Activated CD8-positive, alpha-beta T cell treated with anti-CD3 and anti-CD28 coated beads for 36 hours (primary cell): ENCODE results near the gene OTOA. TPM values are rescaled to one million over a fixed set of nuclear protein-coding genes. Genes with fewer than 3 reads are reported as not detected.
"Not testable (repeated sequence)": the region's sequence is repeated elsewhere in the genome, so short reads cannot be mapped to it uniquely, and the experiment has no call there.

Source experiments
- ATAC-seq: fragments of 200-7000 bp; cut with Tn5 transposase; one replicate; pipeline ENCODE4 v1.10.0; 2021; ENCODE audit warnings: mild to moderate bottlenecking, moderate library complexity
- CTCF ChIA-PET: fragments of 350-600 bp; sonication (Branson Sonifier 250); formaldehyde crosslinking; loops from one replicate; lab custom pipeline; 2021; ENCODE audit warnings: antibody characterized with exemption; lab: Charles Lee
- POLR2A ChIA-PET: fragments of 350-600 bp; sonication (Branson Sonifier 250); formaldehyde crosslinking; loops from one replicate; lab custom pipeline; 2021; ENCODE audit warnings: antibody characterized with exemption; lab: Charles Lee
- DNase-seq: peaks from one replicate; pipeline ENCODE4 v3.0.0-alpha.2; 2020
- H3K27ac Mint-ChIP-seq: one replicate; pipeline ENCODE4 v1.8.0; 2021; ENCODE audit warnings: mild to moderate bottlenecking, mixed read lengths
- H3K27me3 Mint-ChIP-seq: one replicate; pipeline ENCODE4 v1.8.0; 2021; ENCODE audit warnings: mixed read lengths
- H3K36me3 Mint-ChIP-seq: one replicate; pipeline ENCODE4 v1.8.0; 2021; ENCODE audit warnings: low read depth, mixed read lengths
- H3K4me1 Mint-ChIP-seq: one replicate; pipeline ENCODE4 v1.8.0; 2021; ENCODE audit warnings: low read depth, mixed read lengths
- H3K4me3 Mint-ChIP-seq: one replicate; pipeline ENCODE4 v1.8.0; 2021; ENCODE audit warnings: mild to moderate bottlenecking, moderate library complexity, mixed read lengths
- H3K9me3 Mint-ChIP-seq: one replicate; pipeline ENCODE4 v1.8.0; 2021; ENCODE audit warnings: mixed read lengths
- intact Hi-C: fragments of 100-400 bp; cut with micrococcal nuclease; formaldehyde crosslinking; loops from one replicate; pipeline ENCODE4 v1.10.0; 2022
- total RNA-seq, 2 experiments: library from RNA; stranded (reverse); gene quantifications; one replicate each; pipeline ENCODE4 v1.2.3, GENCODE V29; 2021
- TF ChIP-seq, protein P1 (sequence below): fragments of 200-600 bp; IDR thresholded peaks from one replicate; pipeline ENCODE4 v1.8.0; 2022; ENCODE audit warnings: antibody characterized with exemption, mild to moderate bottlenecking

The OTOA gene
- total RNA-seq, 2 experiments from 2014 or later, result 0.09 TPM; not detected in 1

DNA sequence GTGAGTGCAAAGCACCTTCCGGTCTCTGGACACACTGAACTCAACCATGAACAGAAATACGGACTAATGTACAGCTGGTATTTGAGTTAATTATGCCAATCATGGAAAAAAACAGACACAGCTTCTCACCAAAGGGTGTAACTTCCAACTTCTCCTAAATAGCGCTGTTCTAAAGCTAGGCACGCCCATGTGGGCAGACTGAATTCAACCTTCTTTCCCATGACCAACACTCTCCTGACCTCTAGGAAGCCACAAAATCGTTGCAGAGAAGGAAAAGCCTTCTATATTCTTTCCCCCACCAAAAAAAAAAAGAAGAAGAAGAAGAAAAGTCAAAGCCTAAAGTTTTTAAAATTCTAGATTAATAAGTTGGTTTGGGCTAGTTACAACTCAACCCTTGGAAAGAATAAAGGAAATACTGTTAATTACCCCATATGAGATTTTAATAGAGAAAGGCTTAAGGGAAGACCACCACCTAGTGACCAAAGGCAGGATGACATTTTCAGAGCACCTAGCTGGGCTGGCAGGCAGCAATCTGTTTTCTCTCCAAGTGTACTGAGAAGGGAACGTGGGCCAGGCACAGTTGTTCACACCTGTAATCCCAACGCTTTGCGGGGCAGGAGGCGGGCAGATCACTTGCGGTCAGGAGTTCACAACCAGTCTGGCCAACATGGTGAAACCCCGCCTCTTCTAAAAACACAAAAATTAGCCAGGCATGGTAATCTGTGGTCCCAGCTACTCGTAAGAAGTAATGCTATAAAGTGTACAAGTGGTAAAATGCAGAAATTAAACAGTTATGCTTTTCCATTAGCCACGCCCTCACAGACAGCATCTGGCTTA is 138.0 kb downstream of the OTOA start:
- POLR2A ChIA-PET, H3K9me3 Mint-ChIP-seq, H3K4me3 Mint-ChIP-seq, H3K27ac Mint-ChIP-seq, CTCF ChIA-PET, intact Hi-C loops, H3K4me1 Mint-ChIP-seq, H3K27me3 Mint-ChIP-seq: not testable (repeated sequence)
- ATAC-seq, result peak; percentile 61
- TF ChIP-seq, protein P1, sequence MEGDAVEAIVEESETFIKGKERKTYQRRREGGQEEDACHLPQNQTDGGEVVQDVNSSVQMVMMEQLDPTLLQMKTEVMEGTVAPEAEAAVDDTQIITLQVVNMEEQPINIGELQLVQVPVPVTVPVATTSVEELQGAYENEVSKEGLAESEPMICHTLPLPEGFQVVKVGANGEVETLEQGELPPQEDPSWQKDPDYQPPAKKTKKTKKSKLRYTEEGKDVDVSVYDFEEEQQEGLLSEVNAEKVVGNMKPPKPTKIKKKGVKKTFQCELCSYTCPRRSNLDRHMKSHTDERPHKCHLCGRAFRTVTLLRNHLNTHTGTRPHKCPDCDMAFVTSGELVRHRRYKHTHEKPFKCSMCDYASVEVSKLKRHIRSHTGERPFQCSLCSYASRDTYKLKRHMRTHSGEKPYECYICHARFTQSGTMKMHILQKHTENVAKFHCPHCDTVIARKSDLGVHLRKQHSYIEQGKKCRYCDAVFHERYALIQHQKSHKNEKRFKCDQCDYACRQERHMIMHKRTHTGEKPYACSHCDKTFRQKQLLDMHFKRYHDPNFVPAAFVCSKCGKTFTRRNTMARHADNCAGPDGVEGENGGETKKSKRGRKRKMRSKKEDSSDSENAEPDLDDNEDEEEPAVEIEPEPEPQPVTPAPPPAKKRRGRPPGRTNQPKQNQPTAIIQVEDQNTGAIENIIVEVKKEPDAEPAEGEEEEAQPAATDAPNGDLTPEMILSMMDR, result peak; percentile 26
- DNase-seq, result peak; percentile 48
- peaks cover 11% of the 10 kb centered on the region for H3K36me3 Mint-ChIP-seq

DNA sequence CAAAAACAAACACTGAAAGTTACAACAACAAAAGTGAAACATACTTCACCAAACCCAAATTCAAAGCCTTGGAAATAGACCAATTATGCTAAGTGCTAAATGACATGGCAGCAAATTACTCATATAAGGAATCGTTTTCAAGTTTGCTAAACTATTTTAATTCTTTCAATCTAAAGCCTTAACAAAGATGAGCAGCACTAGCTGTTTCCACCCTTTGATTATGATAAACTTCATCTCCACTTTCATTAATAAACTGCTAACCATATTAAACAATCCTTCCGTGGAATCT is 138.6 kb downstream of the OTOA start:
- H3K9me3 Mint-ChIP-seq, intact Hi-C loops, CTCF ChIA-PET: not testable (repeated sequence)

More for the DNA sequence above, 138.6 kb downstream of the OTOA start:
- H3K36me3 Mint-ChIP-seq, result peaks cover 13% of the 10 kb centered on the region
- POLR2A ChIA-PET, H3K27me3 Mint-ChIP-seq, H3K4me1 Mint-ChIP-seq, H3K27ac Mint-ChIP-seq, H3K4me3 Mint-ChIP-seq, ATAC-seq, DNase-seq: not testable (repeated sequence)

Other genes starting within 250 kb of the OTOA start
- 100 to 1,000 TPM; 116 to 122 TPM for gene METTL9, start 64.4 kb upstream of the OTOA start, total RNA-seq
- under 1 TPM in 1 of 2 experiments, not detected in 1; 0.20 TPM for gene IGSF6, start 11.4 kb upstream of the OTOA start, total RNA-seq
- gene NPIPB4, start 193.8 kb downstream of the OTOA start, total RNA-seq, result 100 to 1,000 TPM; 115 to 121 TPM